ENCODE data around the gene BCAN. TPM values are rescaled to one million over a fixed set of nuclear protein-coding genes. Genes with fewer than 3 reads are reported as not detected.

BCAN gene
- total and polyA plus RNA-seq, 2 experiments from 2014 or later: not detected

- no peak within 1 kb of the TSS for H3K4me3 ChIP-seq
- H3K27ac ChIP-seq: no peak within 1 kb of the TSS
- H3K36me3 ChIP-seq (ENCODE audit: low read depth): no peaks in the 10 kb centered on the region
- H3K9me3 ChIP-seq (ENCODE audit: low read depth): no peaks in the 10 kb centered on the region
- no peak within 1 kb of the TSS for H3K9ac ChIP-seq
- in situ Hi-C loops (cut with MboI): no loop called here
- H4K20me1 ChIP-seq (ENCODE audit: insufficient read depth): no peaks in the 10 kb centered on the region
- no peaks in the 10 kb centered on the region for H3K9me2 ChIP-seq (ENCODE audit: insufficient read depth)
- H3K4me2 ChIP-seq (ENCODE audit: unreplicated experiment): no peak within 1 kb of the TSS
- H3K4me1 ChIP-seq (ENCODE audit: insufficient read depth): no peaks in the 10 kb centered on the region
- peak; percentile 24 for DNase-seq
- H3K27me3 ChIP-seq (replicated peaks; ENCODE audit: insufficient read depth): peaks cover 39% of the 10 kb centered on the region
- H2AFZ ChIP-seq: no peak within 1 kb of the TSS
- no peaks in the 10 kb centered on the region for H3K79me2 ChIP-seq (ENCODE audit: insufficient read depth)
- TF ChIP-seq EZH2 (IDR thresholded peaks at IDR 0.05; ENCODE audit: insufficient read depth, poor library complexity, severe bottlenecking) (no peak), EZH2phosphoT487 (IDR thresholded peaks at IDR 0.05; ENCODE audit: insufficient read depth, low read depth) (no peak)
- WGBS, 2 experiments (ENCODE audit: low coverage in 1 of 2, low lambda C conversion rate in 2 of 2, missing lambda C conversion rate in 2 of 2): 3 to 4% methylated on average over 7 of the region's 7 CpGs
- H3F3A ChIP-seq (ENCODE audit: insufficient read depth): no peaks in the 10 kb centered on the region
Observed at GRCh38 chr1:156618853-156619581, 22.9 kb upstream of the BCAN start, which contains the start of gene HAPLN2. HAPLN2 (plus strand) TSS chr1:156619415; CDS start chr1:156623491, 4,076 bp downstream.

- no peaks in the 10 kb centered on the region for H3K36me3 ChIP-seq (ENCODE audit: low read depth)
- H3K27ac ChIP-seq: no peak overlapping the region
- TF ChIP-seq EZH2phosphoT487 (IDR thresholded peaks at IDR 0.05; ENCODE audit: insufficient read depth, low read depth) (no peak), EZH2 (IDR thresholded peaks at IDR 0.05; ENCODE audit: insufficient read depth, poor library complexity, severe bottlenecking) (no peak)
- no peaks in the 10 kb centered on the region for H4K20me1 ChIP-seq (ENCODE audit: insufficient read depth)
- in situ Hi-C loops (cut with MboI): no loop called here
- DNase-seq: no peak
- no peak overlapping the region for H3K4me2 ChIP-seq (ENCODE audit: unreplicated experiment)
- no peaks in the 10 kb centered on the region for H3K9me3 ChIP-seq (ENCODE audit: low read depth)
- H3K9me2 ChIP-seq (ENCODE audit: insufficient read depth): no peaks in the 10 kb centered on the region
- H2AFZ ChIP-seq: no peak overlapping the region
- WGBS, 2 experiments (ENCODE audit: low coverage in 1 of 2, low lambda C conversion rate in 2 of 2, missing lambda C conversion rate in 2 of 2): 26 to 32% methylated on average over 6 of the region's 6 CpGs
- no peak overlapping the region for H3K4me3 ChIP-seq
- H3F3A ChIP-seq (ENCODE audit: insufficient read depth): no peaks in the 10 kb centered on the region
- peaks cover 43% of the 10 kb centered on the region for H3K27me3 ChIP-seq (replicated peaks; ENCODE audit: insufficient read depth)
- H3K79me2 ChIP-seq (ENCODE audit: insufficient read depth): no peaks in the 10 kb centered on the region
- H3K4me1 ChIP-seq (ENCODE audit: insufficient read depth): no peaks in the 10 kb centered on the region
- H3K9ac ChIP-seq: no peak overlapping the region
Observed at GRCh38 chr1:156619582-156619955, 22.3 kb upstream of the BCAN start.

GRCh38 chr1:156622581-156623297, 19.2 kb upstream of the BCAN start:
- Histone ChIP-seq H3K4me1 (ENCODE audit: insufficient read depth) (no peaks in the 10 kb centered on the region), H4K20me1 (ENCODE audit: insufficient read depth) (no peaks in the 10 kb centered on the region), H3K27me3 (replicated peaks; ENCODE audit: insufficient read depth) (peaks cover 62% of the 10 kb centered on the region), H3K9me2 (ENCODE audit: insufficient read depth) (no peaks in the 10 kb centered on the region), H3K27ac (no peak overlapping the region), H3K4me3 (no peak overlapping the region), H3K9me3 (ENCODE audit: low read depth) (no peaks in the 10 kb centered on the region), H3K9ac (no peak overlapping the region), H3K36me3 (ENCODE audit: low read depth) (no peaks in the 10 kb centered on the region), H3F3A (ENCODE audit: insufficient read depth) (no peaks in the 10 kb centered on the region), H2AFZ (no peak overlapping the region), H3K79me2 (ENCODE audit: insufficient read depth) (no peaks in the 10 kb centered on the region), H3K4me2 (ENCODE audit: unreplicated experiment) (no peak overlapping the region)
- TF ChIP-seq EZH2phosphoT487 (IDR thresholded peaks at IDR 0.05; ENCODE audit: insufficient read depth, low read depth): no peak
- TF ChIP-seq EZH2 (IDR thresholded peaks at IDR 0.05; ENCODE audit: insufficient read depth, poor library complexity, severe bottlenecking): no peak
- 56 to 66% methylated on average over 6 of the region's 6 CpGs for WGBS, 2 experiments (ENCODE audit: low coverage in 1 of 2, low lambda C conversion rate in 2 of 2, missing lambda C conversion rate in 2 of 2)
- in situ Hi-C loops (cut with MboI): no loop called here
- DNase-seq: no peak

GRCh38 chr1:156623946-156624813, 17.7 kb upstream of the BCAN start:
- no peaks in the 10 kb centered on the region for H4K20me1 ChIP-seq (ENCODE audit: insufficient read depth)
- 2 to 4% methylated on average over 78 to 83 of the region's 87 CpGs for WGBS, 2 experiments (ENCODE audit: low coverage in 1 of 2, low lambda C conversion rate in 2 of 2, missing lambda C conversion rate in 2 of 2)
- peak overlapping the region; percentile 28 for H3K4me2 ChIP-seq (ENCODE audit: unreplicated experiment)
- in situ Hi-C loops (cut with MboI): no loop called here
- TF ChIP-seq EZH2phosphoT487 (IDR thresholded peaks at IDR 0.05; ENCODE audit: insufficient read depth, low read depth) (peak; percentile 58; the same call in 1 of the 2 replicates), EZH2 (IDR thresholded peaks at IDR 0.05; ENCODE audit: insufficient read depth, poor library complexity, severe bottlenecking) (peak; percentile 98)
- no peaks in the 10 kb centered on the region for H3K36me3 ChIP-seq (ENCODE audit: low read depth)
- H2AFZ ChIP-seq: peak overlapping the region; percentile 51
- peak; percentile 71 for DNase-seq
- H3K79me2 ChIP-seq (ENCODE audit: insufficient read depth): no peaks in the 10 kb centered on the region
- H3K4me3 ChIP-seq: peak overlapping the region; percentile 52
- H3K9me2 ChIP-seq (ENCODE audit: insufficient read depth): no peaks in the 10 kb centered on the region
- peaks cover 57% of the 10 kb centered on the region for H3K27me3 ChIP-seq (replicated peaks; ENCODE audit: insufficient read depth)
- H3K9me3 ChIP-seq (ENCODE audit: low read depth): no peaks in the 10 kb centered on the region
- H3K4me1 ChIP-seq (ENCODE audit: insufficient read depth): no peaks in the 10 kb centered on the region
- H3K27ac ChIP-seq: no peak overlapping the region
- no peak overlapping the region for H3K9ac ChIP-seq
- no peaks in the 10 kb centered on the region for H3F3A ChIP-seq (ENCODE audit: insufficient read depth)
